GM12872 (cell line): Measurements from ENCODE around the gene SLC25A4.

Experiments
- TF ChIP-seq, protein P1 (sequence below): IDR thresholded peaks from 3 replicates; pipeline ENCODE4 v1.5.1; 2011; ENCODE audit warnings: low read depth, mild to moderate bottlenecking, low read length, moderate library complexity; ENCODE audit not compliant: insufficient read depth

Gene SLC25A4

DNA sequence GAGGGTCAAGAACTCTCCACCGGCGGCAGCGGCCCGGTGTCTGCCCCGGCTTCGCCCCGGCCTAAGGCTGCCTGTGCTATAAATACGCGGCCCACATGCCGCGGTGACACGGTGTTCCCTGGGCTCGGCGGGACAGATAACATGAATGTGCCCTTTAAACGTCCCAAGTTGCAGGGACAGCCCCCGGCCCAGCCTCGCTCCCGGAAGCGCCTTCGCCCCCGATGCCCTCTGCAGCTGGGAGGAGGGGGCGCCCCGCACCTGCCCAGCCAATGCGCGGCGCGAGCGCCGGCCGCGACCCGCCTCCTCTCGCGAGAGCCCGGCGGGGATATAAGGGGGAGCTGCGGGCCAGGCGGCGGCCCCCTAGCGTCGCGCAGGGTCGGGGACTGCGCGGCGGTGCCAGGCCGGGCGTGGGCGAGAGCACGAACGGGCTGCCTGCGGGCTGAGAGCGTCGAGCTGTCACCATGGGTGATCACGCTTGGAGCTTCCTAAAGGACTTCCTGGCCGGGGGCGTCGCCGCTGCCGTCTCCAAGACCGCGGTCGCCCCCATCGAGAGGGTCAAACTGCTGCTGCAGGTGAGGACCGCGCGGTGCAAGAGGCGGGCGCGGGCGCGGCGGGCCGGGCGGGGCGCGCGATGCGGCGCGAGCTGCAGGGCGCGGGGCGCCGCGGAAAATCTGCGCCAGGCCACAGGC lies at the start of gene SLC25A4:
SLC25A4 (plus strand) TSS at position 355 of the 689 bp plus-strand sequence; CDS start at position 462, 107 bp downstream.
- TF ChIP-seq, protein P1, sequence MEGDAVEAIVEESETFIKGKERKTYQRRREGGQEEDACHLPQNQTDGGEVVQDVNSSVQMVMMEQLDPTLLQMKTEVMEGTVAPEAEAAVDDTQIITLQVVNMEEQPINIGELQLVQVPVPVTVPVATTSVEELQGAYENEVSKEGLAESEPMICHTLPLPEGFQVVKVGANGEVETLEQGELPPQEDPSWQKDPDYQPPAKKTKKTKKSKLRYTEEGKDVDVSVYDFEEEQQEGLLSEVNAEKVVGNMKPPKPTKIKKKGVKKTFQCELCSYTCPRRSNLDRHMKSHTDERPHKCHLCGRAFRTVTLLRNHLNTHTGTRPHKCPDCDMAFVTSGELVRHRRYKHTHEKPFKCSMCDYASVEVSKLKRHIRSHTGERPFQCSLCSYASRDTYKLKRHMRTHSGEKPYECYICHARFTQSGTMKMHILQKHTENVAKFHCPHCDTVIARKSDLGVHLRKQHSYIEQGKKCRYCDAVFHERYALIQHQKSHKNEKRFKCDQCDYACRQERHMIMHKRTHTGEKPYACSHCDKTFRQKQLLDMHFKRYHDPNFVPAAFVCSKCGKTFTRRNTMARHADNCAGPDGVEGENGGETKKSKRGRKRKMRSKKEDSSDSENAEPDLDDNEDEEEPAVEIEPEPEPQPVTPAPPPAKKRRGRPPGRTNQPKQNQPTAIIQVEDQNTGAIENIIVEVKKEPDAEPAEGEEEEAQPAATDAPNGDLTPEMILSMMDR, result peak; percentile 51; the same call in 2 of the 3 replicates

DNA sequence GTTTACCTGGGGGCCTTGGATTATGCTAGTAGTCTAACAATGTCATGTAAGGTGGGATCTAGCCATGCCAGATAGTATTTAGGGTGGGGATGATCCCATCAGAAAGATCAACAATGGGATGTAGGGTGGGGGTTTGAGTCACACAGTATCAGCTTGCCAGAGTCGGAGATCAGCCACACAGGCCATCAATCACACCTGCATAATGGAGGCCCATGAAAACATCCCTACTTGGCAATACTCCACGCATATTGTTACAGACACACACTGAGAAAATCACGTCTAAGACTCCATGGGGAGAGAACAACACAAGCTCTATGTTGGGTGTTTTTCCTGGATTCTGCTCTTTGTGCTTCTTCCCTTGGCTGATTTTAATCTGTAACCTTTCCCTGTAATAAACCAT lies 49.5 kb upstream of the SLC25A4 start:
- TF ChIP-seq, protein P1, result no peak

DNA sequence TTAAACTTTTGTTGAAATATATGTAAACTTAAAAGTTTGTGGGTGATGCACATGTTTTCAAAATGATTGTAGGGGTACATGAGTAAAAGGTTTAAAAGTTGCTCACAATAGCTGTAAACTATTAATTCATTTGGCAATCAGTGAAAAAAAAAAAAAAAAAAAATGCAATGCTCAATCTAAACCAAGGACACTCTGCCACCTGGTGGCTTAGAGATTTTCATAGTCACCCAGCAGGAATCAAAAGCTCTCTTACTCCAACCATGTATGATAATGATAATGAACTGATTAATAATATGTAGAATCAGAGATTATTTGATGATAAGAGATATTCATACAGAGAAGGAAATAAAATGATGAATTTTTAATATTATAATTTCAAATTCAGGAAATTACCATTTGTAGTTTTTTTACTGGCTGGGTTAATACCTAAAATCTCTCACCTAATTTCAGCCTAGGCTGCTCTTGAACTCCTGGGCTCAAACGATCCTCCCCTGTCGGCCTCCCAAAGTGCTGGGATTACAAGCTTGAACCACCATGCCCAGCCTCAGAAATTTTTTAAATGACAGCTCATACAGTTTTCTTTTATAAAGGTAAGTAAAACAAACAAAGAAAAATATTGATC lies 46.9 kb upstream of the SLC25A4 start:
- TF ChIP-seq, protein P1, result peak; percentile 45

DNA sequence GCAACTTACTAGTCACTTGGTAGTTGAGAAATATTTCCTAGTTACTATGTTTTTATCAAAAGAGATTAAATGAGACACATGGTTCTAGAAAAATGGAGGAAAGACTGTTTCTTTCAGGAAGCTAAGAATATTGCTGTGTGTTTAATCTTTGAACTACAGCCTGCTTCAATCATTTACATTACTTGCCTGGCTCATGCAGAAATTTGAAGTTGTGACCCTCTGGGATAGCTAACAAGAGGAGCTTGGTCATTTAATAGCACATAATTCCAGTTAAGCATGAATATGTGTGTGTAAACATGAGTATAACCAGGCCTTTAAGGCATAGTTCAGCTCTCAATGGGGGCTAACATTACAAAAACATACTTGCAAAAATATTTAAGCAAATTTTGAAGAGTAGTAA lies 44.6 kb upstream of the SLC25A4 start:
- TF ChIP-seq, protein P1, result no peak

DNA sequence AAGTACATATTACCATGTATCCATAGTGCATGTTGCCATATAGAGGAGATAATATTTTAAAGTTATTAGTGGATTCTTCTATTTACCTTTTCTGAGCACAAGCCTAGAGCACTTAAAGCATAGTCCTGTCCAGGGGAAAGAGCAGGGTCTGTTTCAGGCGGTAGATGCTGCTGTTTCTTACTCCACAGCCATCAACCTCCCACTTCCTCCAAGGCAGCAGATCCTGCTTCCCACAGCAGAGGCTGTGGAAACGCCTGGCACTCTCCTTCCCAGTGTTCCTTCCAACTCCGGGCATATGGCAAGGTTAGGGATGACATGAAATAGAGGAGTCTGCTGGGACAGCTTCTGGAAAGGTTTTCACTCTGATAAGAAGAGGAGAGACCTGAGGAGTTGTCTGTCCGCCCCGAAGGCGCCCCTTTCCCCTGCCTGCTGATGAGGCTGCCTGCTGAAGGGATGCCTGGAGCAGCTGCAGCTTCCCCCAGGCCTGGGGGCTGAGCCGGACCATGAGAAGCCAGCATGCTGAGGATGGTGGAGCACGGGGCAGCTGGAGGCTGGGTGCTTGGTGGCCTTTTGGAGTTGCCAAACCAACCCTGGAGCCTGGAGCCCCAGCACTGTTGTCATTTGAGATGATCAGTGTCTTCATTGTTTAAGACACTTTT lies 43.9 kb upstream of the SLC25A4 start:
- TF ChIP-seq, protein P1, result no peak

DNA sequence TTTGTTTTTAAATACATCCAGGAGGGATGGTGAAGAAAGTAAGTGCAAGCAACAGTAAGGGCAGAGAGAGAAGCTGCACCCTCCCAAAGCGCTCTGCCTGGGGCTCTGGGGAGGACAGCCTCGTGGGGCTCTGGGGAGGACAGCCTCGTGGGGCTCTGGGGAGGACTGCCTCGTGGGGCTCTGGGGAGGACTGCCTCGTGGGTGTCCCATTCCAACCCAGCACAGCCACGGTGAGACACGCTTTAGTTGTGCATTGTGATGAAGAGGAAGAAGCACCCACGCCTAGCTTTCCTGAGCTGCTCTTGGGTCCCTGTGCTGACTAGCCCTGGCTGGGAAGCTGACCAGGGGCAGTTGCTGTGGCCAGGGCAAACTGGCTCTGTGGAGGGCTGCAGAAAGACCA lies 43.1 kb upstream of the SLC25A4 start:
- TF ChIP-seq, protein P1, result no peak

DNA sequence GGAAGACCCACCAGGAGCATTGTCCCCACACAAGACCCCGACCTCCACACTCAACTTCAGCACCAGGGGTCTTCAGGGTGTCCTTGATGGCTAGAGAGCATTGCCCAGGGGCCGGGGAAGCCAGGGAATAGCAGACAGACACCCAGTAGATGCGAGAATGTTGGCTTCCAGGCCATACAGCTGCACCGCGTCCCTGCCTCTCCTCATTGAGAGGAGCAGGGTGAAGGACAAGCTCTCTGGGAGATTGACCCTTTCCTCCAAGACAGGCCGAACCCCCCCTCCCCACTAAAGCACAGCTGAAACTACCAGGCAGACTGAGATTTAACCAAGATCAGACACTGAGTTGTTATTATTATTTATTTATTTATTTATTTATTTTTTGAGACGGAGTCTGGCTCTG lies 42.6 kb upstream of the SLC25A4 start:
- TF ChIP-seq, protein P1, result no peak
